ENCODE measurements around the gene C3orf20. TPM values are rescaled to one million over a fixed set of nuclear protein-coding genes. Genes with fewer than 3 reads are reported as not detected.

The C3orf20 gene
- under 1 TPM; 0.12 to 0.42 TPM for total RNA-seq
- 1.2 to 1.5 reads per million in 2 donors for total RNA-seq

DNA sequence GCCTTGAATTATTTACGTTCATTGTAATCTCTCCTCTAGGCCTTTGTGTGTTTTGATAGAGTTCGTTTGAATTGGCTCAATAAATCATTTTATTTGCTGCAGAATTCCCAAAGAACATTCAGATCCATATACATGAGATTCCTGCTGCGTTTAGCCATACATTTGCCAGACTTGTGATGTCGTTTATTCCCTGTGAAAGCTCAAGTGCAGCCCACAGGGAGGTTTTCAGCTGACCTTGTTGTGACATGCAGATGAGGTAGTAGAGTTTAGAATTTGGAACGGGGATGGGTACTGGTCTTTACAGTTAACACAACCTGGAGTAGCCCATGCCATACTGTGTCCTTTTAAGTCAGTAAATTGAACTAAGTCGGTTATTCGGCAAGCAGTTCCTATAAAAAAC is at the start of gene C3orf20:
TSS of gene C3orf20 (plus strand) at position 301 of the 400 bp plus-strand sequence. CDS start 7,573 bp downstream, outside the sequence.
- H3K36me3 Mint-ChIP-seq (ENCODE audit: low read depth): peaks cover 7% of the 10 kb centered on the region

DNA sequence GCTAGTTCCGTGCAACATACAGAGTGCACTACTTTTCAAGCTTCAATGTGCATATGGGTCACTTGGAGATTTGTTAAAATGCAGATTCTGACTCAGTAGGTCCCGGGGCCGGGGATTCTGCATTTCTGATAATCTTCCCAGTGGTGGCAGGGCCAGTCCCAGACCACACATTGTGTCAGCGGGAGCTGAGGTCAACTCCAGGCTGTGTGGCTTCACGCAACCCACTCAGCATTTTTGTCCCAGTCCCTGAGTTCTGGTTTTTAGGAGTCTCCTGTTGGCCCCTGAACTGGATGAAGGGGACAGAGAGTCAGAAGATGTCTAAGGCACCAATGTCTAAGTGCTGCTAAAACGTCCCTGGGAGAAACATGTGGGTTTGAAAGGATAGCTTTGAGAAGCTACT is 49.5 kb upstream of the C3orf20 start:
- no peaks in the 10 kb centered on the region for H3K9me3 ChIP-seq (ENCODE audit: control insufficient read depth, low read length, poor library complexity, severe bottlenecking)
- Mint-ChIP-seq H3K36me3 (ENCODE audit: low read depth) (peaks cover 2% of the 10 kb centered on the region), H3K27ac (no peak overlapping the region), H3K4me3 (no peak overlapping the region), H3K27me3 (peaks cover 15% of the 10 kb centered on the region), H3K4me1 (peaks cover 2% of the 10 kb centered on the region)
- no peak for ATAC-seq
- DNase-seq: no peak

More for the DNA sequence above, at the start of gene C3orf20:
- H3K27me3 Mint-ChIP-seq: no peaks in the 10 kb centered on the region
- DNase-seq (no peak), ATAC-seq (no peak)
- H3K4me1 Mint-ChIP-seq: peaks cover 7% of the 10 kb centered on the region
- H3K4me3 Mint-ChIP-seq: no peak within 1 kb of the TSS
- H3K27ac Mint-ChIP-seq: peak within 1 kb of the TSS; percentile 67
- no peaks in the 10 kb centered on the region for H3K9me3 ChIP-seq (ENCODE audit: control insufficient read depth, low read length, poor library complexity, severe bottlenecking)

- ATAC-seq (no peak), DNase-seq (no peak)
- Mint-ChIP-seq H3K27me3 (peaks cover 25% of the 10 kb centered on the region), H3K27ac (no peak overlapping the region), H3K4me3 (no peak overlapping the region), H3K4me1 (peaks cover 2% of the 10 kb centered on the region), H3K36me3 (ENCODE audit: low read depth) (peaks cover 2% of the 10 kb centered on the region)
- no peaks in the 10 kb centered on the region for H3K9me3 ChIP-seq (ENCODE audit: control insufficient read depth, low read length, poor library complexity, severe bottlenecking)
Measured at GRCh38 chr3:14627815-14628214, 47.1 kb upstream of the C3orf20 start.

DNA sequence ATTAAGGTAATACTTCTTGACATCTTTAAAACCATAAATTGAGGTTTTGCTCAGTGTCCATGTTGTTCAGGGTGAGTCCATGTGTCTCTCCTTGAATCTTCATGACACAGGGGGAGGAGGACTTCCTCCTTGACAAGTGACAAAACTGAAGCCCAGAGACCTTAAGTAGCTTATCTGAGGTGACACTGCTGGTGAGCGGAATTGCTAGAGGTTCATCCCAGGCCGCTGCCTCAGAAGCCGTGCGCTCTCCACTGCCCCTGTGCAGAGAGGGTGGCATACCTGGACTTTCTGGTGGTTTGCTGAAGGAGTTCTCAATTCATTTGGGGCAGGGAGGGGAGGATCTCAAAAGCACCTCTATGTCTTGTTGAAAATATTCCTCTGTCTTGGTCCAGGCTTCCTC is 46.5 kb upstream of the C3orf20 start:
- H3K27me3 Mint-ChIP-seq: peaks cover 25% of the 10 kb centered on the region
- no peaks in the 10 kb centered on the region for H3K9me3 ChIP-seq (ENCODE audit: control insufficient read depth, low read length, poor library complexity, severe bottlenecking)
- H3K4me1 Mint-ChIP-seq: peaks cover 2% of the 10 kb centered on the region
- DNase-seq: no peak
- H3K36me3 Mint-ChIP-seq (ENCODE audit: low read depth): peaks cover 2% of the 10 kb centered on the region
- H3K4me3 Mint-ChIP-seq: no peak overlapping the region
- H3K27ac Mint-ChIP-seq: no peak overlapping the region
- no peak for ATAC-seq

DNA sequence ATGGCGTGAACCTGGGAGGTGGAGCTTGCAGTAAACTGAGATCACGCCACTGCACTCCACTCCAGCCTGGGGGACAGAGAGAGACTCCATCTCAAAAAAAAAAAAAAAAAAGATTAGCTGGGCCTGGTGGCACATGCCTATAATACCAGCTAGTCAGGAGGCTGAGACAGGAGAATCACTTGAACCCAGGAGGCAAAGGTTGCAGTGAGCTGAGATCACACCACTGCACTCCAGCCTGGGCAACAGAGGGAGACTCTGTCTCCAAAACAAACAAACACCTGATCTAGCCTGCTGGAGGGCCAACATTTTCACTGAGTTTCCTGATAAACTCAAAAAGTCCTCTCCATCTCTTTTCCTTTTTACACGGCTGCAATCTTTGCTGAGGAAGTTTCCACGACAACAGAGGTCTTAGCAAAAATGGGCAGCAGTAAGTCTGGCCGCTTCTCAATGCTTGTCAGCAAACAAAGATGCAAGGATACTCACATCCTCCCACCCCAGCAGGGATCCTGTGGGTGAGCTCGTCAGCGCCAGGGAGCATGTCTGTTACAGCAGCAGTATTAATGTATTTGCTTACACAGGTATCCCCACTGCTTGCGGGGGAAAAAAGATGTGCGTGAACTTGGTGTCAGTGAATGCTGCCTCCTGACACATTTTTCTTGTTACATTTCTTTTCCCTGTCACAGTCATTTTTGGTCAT is 44.4 kb upstream of the C3orf20 start:
- H3K9me3 ChIP-seq (ENCODE audit: control insufficient read depth, low read length, poor library complexity, severe bottlenecking): no peaks in the 10 kb centered on the region
- H3K27ac Mint-ChIP-seq: no peak overlapping the region

GRCh38 chr3:14631101-14631497 is 43.8 kb upstream of the C3orf20 start:
- Mint-ChIP-seq H3K36me3 (ENCODE audit: low read depth) (peaks cover 2% of the 10 kb centered on the region), H3K4me1 (peaks cover 5% of the 10 kb centered on the region), H3K4me3 (no peak overlapping the region), H3K27ac (no peak overlapping the region), H3K27me3 (peaks cover 45% of the 10 kb centered on the region)
- ATAC-seq (no peak), DNase-seq (no peak)
- H3K9me3 ChIP-seq (ENCODE audit: control insufficient read depth, low read length, poor library complexity, severe bottlenecking): no peaks in the 10 kb centered on the region

More for the DNA sequence above, 44.4 kb upstream of the C3orf20 start:
- H3K4me3 Mint-ChIP-seq: no peak overlapping the region
- DNase-seq (no peak), ATAC-seq (no peak)
- H3K36me3 Mint-ChIP-seq (ENCODE audit: low read depth): peaks cover 2% of the 10 kb centered on the region
- peaks cover 44% of the 10 kb centered on the region for H3K27me3 Mint-ChIP-seq
- peaks cover 5% of the 10 kb centered on the region for H3K4me1 Mint-ChIP-seq

DNA sequence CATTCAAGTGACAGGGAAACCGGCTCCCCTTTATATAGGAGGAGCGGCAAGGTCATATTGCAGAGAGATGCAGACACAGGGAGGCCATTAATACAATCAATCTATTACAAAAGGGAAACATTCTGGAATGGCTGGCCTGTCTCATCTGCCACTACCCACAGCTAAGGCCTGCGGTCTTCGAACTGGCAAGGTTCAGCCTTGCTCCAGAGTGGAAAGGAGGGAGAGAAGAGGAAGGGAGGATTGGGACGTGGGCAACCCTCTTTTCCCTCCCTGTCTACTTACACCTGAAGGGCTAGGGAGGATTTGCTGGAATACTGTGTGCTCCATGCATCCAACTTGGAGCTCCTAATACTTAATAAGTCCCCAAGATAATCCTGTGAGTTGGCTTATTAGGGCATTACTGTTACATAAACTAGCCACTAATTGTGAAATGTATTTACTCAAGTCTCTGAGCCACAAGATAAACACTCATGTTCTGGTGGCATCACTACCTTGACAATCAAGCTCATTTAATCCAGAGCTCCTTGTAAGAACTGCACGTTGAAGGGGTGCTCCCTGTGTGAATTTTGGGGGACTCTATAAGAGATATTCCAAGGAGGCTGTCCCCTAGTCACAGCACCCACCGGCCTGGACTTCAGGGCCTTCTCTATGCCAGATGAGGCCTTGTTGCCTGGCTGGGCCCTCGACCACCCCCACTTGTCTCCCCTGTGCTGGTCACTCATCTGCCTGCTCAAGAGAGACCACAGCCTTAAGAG is 43.1 kb upstream of the C3orf20 start:
- ATAC-seq: no peak
- H3K4me1 Mint-ChIP-seq: peaks cover 5% of the 10 kb centered on the region
- H3K27ac Mint-ChIP-seq: no peak overlapping the region
- peaks cover 2% of the 10 kb centered on the region for H3K36me3 Mint-ChIP-seq (ENCODE audit: low read depth)
- DNase-seq: no peak
- no peaks in the 10 kb centered on the region for H3K9me3 ChIP-seq (ENCODE audit: control insufficient read depth, low read length, poor library complexity, severe bottlenecking)
- H3K27me3 Mint-ChIP-seq: peaks cover 53% of the 10 kb centered on the region
- no peak overlapping the region for H3K4me3 Mint-ChIP-seq

- peaks cover 56% of the 10 kb centered on the region for H3K27me3 Mint-ChIP-seq
- H3K4me1 Mint-ChIP-seq: peaks cover 2% of the 10 kb centered on the region
- no peak overlapping the region for H3K4me3 Mint-ChIP-seq
- DNase-seq (no peak), ATAC-seq (no peak)
- no peak overlapping the region for H3K27ac Mint-ChIP-seq
- H3K9me3 ChIP-seq (ENCODE audit: control insufficient read depth, low read length, poor library complexity, severe bottlenecking): no peaks in the 10 kb centered on the region
- peaks cover 2% of the 10 kb centered on the region for H3K36me3 Mint-ChIP-seq (ENCODE audit: low read depth)
Measured at GRCh38 chr3:14632442-14632930, 42.5 kb upstream of the C3orf20 start.

- Mint-ChIP-seq H3K4me1 (peaks cover 2% of the 10 kb centered on the region), H3K27ac (no peak overlapping the region), H3K27me3 (peaks cover 54% of the 10 kb centered on the region), H3K36me3 (ENCODE audit: low read depth) (no peaks in the 10 kb centered on the region), H3K4me3 (no peak overlapping the region)
- no peaks in the 10 kb centered on the region for H3K9me3 ChIP-seq (ENCODE audit: control insufficient read depth, low read length, poor library complexity, severe bottlenecking)
- ATAC-seq (no peak), DNase-seq (no peak)
Measured at GRCh38 chr3:14633417-14633816, 41.5 kb upstream of the C3orf20 start.

GRCh38 chr3:14633819-14634424 is 41.0 kb upstream of the C3orf20 start:
- peaks cover 2% of the 10 kb centered on the region for H3K4me1 Mint-ChIP-seq
- peaks cover 50% of the 10 kb centered on the region for H3K27me3 Mint-ChIP-seq
- H3K27ac Mint-ChIP-seq: no peak overlapping the region
- peak; percentile 39 to 48 (median 45) for DNase-seq
- peak; percentile 71 for ATAC-seq
- H3K36me3 Mint-ChIP-seq (ENCODE audit: low read depth): no peaks in the 10 kb centered on the region
- no peaks in the 10 kb centered on the region for H3K9me3 ChIP-seq (ENCODE audit: control insufficient read depth, low read length, poor library complexity, severe bottlenecking)
- no peak overlapping the region for H3K4me3 Mint-ChIP-seq

DNA sequence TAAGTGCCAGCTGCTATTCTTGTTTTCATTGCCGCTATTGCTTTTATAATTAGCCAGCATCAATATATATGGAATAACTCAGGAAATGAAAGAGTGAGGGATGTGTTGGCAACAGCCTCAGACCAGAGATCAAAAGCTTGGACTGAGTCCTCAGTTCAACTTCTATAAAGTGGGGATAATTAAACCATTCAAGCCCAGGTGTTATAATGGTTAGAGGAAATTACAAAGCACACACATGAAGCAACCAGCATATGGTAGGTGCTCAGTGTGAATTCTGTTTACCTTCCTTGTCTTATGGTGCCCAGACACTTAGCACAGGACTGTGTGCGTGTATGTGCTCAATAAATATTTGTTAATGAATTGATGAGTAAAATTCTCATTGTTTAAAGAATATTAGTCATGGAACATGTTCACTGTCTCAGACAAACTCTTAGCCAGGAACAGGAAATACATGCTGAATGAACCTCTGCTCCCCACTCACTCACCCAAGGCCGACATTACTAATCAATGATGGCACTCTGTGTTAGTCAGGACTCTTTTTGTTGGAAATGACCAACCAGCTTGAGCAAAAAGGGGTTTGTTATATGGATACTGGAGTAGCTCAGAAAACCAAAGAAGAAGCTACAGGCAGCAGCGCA is 40.1 kb upstream of the C3orf20 start:
- DNase-seq (no peak), ATAC-seq (no peak)
- no peaks in the 10 kb centered on the region for H3K9me3 ChIP-seq (ENCODE audit: control insufficient read depth, low read length, poor library complexity, severe bottlenecking)
- peaks cover 54% of the 10 kb centered on the region for H3K27me3 Mint-ChIP-seq
- H3K27ac Mint-ChIP-seq: no peak overlapping the region
- no peaks in the 10 kb centered on the region for H3K36me3 Mint-ChIP-seq (ENCODE audit: low read depth)
- peaks cover 2% of the 10 kb centered on the region for H3K4me1 Mint-ChIP-seq
- H3K4me3 Mint-ChIP-seq: no peak overlapping the region

DNA sequence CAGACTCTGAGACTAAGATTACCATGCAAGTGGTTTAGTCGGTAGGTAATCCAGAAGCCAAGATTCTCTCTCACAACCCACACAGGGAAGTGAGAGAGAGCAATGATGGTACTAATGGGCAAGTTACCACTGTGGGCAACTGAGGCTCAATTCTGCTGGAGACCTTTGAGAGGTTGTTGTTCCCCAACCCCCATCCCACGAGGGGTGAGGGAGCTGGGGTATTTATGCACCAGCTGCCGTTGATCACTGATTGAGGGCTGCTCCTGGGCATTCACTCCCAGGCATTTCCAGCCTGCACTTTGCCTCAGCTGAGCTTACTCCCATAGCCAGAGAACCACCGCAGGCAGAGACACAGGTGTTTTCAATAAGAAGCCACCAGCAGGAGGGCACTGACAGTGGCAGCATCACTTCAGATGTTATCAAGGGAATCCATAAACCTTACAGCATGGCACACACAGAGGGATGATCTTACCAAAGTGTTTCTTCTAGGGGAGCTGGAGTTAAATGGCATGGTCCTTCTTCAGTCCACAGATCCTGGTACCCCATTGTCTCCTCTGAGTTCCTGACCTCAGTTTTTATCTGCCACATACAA is 38.3 kb upstream of the C3orf20 start:
- no peak for ATAC-seq

More for the DNA sequence above, 38.3 kb upstream of the C3orf20 start:
- Mint-ChIP-seq H3K4me3 (no peak overlapping the region), H3K27me3 (peaks cover 49% of the 10 kb centered on the region), H3K27ac (no peak overlapping the region), H3K4me1 (peaks cover 2% of the 10 kb centered on the region), H3K36me3 (ENCODE audit: low read depth) (no peaks in the 10 kb centered on the region)
- H3K9me3 ChIP-seq (ENCODE audit: control insufficient read depth, low read length, poor library complexity, severe bottlenecking): no peaks in the 10 kb centered on the region
- no peak for DNase-seq

All from T-helper 17 cell (primary cell).